ENCODE measurements around the gene LRRC7.

DNA sequence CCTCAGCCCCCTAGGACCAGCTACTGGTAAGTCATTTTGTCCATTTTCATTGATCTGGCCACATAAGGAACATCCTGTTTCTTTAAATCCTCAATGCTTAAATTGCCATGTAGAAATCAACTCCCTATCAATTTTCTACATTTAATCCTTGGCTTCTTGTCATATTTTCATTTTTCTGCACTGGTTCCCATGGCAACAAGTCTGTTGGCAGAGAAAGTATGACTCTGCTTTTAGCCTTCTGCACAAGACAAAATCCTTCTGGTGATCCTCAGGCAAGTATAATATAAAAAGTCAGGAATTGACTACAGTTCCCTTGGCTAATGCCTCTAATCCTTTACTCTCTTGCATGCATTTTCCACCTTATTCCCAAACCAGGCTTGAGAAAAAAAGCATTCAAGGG is 572.6 kb downstream of the LRRC7 start:
- TF ChIP-seq POLR2A (IDR thresholded peaks at IDR 0.05; ENCODE audit: low read length) (no peak), GATA1 (IDR thresholded peaks at IDR 0.05; ENCODE audit: low read depth, low read length) (no peak)

Measured in erythroblast (primary cell).